SH-SY5Y (cell line): ENCODE results near the gene NPY2R.

Experiments used
- GATA2 ChIP-seq: IDR thresholded peaks from 2 replicates; pipeline ENCODE4 v1.6.1; 2011; ENCODE audit warnings: mild to moderate bottlenecking, low read depth, low read length
- GATA3 ChIP-seq: IDR thresholded peaks from 2 replicates; pipeline ENCODE4 v1.6.1; 2011; ENCODE audit warnings: low read depth, mild to moderate bottlenecking, low read length, moderate library complexity

DNA sequence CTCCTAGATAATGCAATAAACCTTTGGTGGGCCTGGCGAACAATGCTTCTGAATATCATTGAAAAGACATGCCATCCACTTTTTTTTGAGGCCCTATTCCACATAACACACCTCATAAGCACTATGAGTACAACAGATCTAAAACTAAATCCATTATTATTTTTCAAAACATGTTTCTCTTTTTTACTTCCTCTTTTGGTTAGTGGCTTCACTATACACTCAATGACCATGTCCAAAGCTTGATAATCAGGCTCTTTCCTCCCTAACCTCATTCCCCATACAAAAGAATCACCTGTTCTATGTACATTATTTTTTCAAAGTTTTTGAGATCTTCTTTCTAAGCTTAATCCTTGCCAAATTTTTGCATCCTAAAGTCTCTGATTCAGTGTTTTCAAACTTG lies 20.4 kb upstream of the NPY2R start:
- TF ChIP-seq GATA3 (no peak), GATA2 (no peak)
